ENCODE results near the gene KIAA0930. TPM values are rescaled to one million over a fixed set of nuclear protein-coding genes. Genes with fewer than 3 reads are reported as not detected.
A peak's percentile ranks its signal among the peaks of the same experiment; 100 is the strongest.

Gene KIAA0930
- total RNA-seq, 1 donor from 2014 or later, result 42.5 TPM

DNA sequence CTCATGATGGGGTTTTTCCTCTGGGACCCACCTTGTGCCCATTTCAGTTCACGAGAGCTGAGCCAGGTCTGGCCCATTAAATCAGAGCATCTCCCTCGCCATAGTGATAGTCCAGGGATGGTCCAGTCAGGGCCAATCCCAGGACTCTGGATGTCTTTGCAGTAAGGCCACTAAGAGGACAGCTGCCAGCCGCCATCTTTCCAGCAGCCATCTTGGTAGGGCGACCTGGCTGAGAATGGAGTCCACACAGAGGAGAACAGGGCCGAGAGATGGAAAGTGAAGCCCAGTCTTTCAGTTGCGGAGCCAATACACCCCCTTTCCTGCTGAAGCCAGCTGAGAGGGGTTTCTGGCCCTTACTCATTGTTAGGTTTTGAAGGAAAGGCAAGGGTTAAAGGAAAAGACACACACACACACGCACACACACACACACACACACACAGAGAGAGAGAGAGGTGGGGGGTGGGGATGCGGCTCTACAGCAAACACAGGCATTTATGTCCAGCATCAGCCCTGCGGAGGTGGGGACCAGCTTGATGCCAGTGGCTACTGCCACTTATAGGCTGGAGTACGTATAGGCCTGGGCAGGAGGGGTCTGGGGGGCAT lies 12.4 kb upstream of the KIAA0930 start:
- Histone ChIP-seq H3K36me3 (no peaks in the 10 kb centered on the region), H3K9me3 (no peaks in the 10 kb centered on the region), H3K27me3 (no peaks in the 10 kb centered on the region), H3K27ac (no peak overlapping the region), H3K4me3 (no peak overlapping the region), H3K4me1 (no peaks in the 10 kb centered on the region)
- no peak for TF ChIP-seq POLR2A (IDR thresholded peaks at IDR 0.05)
- TF ChIP-seq, protein P1, sequence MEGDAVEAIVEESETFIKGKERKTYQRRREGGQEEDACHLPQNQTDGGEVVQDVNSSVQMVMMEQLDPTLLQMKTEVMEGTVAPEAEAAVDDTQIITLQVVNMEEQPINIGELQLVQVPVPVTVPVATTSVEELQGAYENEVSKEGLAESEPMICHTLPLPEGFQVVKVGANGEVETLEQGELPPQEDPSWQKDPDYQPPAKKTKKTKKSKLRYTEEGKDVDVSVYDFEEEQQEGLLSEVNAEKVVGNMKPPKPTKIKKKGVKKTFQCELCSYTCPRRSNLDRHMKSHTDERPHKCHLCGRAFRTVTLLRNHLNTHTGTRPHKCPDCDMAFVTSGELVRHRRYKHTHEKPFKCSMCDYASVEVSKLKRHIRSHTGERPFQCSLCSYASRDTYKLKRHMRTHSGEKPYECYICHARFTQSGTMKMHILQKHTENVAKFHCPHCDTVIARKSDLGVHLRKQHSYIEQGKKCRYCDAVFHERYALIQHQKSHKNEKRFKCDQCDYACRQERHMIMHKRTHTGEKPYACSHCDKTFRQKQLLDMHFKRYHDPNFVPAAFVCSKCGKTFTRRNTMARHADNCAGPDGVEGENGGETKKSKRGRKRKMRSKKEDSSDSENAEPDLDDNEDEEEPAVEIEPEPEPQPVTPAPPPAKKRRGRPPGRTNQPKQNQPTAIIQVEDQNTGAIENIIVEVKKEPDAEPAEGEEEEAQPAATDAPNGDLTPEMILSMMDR (IDR thresholded peaks at IDR 0.05), result no peak
- no peak for TF ChIP-seq POLR2AphosphoS5 (IDR thresholded peaks at IDR 0.05; ENCODE audit: insufficient read depth in 1 of 2, low read depth in 1 of 2)
- no peak for DNase-seq (ENCODE audit: extremely low spot score in 2 of 2)
- intact Hi-C loops (cut with DNase I), result no loop called here

DNA sequence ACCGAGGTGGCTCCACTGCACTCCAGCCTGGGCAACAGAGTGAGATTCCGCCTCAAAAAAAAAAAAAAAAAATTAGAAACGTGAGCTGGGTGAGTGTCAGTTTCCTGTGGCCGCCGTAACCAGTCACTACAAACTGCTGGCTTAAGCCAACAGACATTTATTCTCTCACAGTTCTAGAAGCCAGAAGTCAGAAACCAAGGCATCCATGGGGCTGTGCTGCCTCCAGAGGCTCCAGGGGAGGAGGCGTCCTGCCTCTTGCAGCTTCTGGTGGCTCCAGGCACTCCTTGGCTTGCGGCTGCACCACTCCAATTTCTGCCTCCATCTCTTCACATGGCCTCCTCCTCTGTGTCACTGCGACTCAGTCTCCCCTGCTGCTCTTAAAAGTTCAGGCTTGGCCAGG lies 11.1 kb upstream of the KIAA0930 start:
- Histone ChIP-seq H3K27me3 (no peaks in the 10 kb centered on the region), H3K27ac (no peak overlapping the region), H3K9me3 (no peaks in the 10 kb centered on the region), H3K4me1 (peaks cover under 1% of the 10 kb centered on the region), H3K36me3 (no peaks in the 10 kb centered on the region), H3K4me3 (no peak overlapping the region)
- intact Hi-C loops (cut with DNase I), result no loop called here
- TF ChIP-seq POLR2A (IDR thresholded peaks at IDR 0.05) (no peak), POLR2AphosphoS5 (IDR thresholded peaks at IDR 0.05; ENCODE audit: insufficient read depth in 1 of 2, low read depth in 1 of 2) (no peak)
- TF ChIP-seq, protein P1 (IDR thresholded peaks at IDR 0.05), result no peak
- no peak for DNase-seq (ENCODE audit: extremely low spot score in 2 of 2)

DNA sequence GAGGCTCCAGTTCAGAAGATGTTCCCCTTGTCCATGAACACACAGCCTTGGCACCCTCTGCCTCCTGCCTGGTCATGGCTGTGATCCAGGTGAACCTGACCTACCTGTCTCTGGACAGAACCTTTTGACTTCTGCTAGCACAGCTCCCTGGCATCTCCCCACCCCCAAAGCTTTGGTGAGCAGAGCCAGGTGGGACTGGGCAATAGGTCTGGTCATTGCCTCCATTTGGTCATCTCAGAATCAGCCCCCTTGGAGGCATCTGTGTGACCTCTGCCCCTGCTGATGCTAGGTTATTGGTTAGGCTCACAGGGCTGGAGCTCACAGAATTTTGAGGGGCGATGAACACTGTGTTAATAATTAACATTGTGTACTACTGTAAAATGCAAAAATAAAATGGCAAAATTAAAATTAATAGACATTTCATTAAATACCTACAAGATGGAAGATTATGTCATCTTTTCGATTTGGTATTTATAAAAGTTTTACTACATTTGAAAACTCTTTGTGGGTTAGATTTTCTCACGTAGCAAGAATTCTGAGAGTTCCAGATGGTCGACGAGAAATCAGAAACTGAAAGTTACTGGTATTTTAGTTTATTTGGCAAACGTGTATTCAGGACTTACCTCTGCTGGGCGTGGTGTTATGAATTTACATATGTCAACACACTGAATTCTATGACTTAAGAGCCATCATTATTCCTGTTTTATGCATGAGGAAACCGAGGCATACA lies 8.3 kb upstream of the KIAA0930 start:
- no peak overlapping the region for H3K4me3 ChIP-seq
- peaks cover 11% of the 10 kb centered on the region for H3K4me1 ChIP-seq
- intact Hi-C loops (cut with DNase I), result no loop called here
- TF ChIP-seq, protein P1 (IDR thresholded peaks at IDR 0.05), result no peak
- H3K27ac ChIP-seq, result no peak overlapping the region
- H3K27me3 ChIP-seq, result no peaks in the 10 kb centered on the region
- no peaks in the 10 kb centered on the region for H3K36me3 ChIP-seq
- DNase-seq (ENCODE audit: extremely low spot score in 2 of 2), result no peak
- H3K9me3 ChIP-seq, result no peaks in the 10 kb centered on the region

DNA sequence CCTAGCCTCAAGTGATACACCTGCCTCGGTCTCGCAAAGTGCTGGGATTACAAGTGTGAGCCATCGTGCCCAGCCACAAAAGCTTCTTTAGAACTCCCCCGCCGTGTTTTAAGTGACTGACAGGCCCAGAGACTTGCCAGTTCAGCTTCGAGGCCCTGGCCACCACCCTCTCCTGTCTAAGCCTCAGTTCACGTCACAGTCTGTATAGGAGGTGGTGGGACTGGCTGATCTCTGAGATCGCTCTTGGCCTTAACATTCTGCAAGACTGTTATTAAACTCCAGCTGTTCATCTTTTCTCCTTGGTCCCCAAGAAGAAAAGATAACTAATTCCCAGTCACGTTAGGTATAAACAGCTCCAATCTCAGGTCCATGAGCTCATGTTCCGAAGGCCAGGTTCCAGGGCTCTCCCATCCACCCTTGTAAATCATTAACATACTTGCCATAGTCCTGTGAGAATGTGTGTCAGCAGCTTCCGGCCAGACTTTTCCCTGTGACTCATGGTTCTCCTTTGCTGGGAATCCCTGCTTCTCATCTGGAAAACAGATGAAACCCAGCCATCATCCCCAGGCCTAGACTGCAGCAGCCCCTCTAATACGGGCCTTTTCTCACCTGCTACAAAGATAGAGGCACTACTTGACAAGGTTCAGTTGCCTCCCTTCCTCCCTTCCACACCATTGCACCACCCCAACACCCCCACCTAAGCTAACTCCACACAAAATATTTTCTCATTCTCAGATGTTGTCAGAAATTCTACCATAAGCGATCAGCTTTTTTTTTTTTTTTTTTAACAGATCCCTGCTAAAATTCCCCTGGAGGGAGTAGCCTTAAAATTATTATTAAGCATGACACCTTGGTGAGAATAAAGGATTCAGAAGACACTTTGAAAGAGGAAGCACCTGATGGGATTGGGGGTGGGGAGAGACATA lies 5.6 kb upstream of the KIAA0930 start:
- intact Hi-C loops (cut with DNase I), result no loop called here
- no peak for TF ChIP-seq POLR2A (IDR thresholded peaks at IDR 0.05)
- TF ChIP-seq POLR2AphosphoS5 (IDR thresholded peaks at IDR 0.05; ENCODE audit: insufficient read depth in 1 of 2, low read depth in 1 of 2), result peak; percentile 25 to 70
- TF ChIP-seq, protein P1 (IDR thresholded peaks at IDR 0.05), result no peak
- H3K27ac ChIP-seq, result peak overlapping the region; percentile 74
- no peaks in the 10 kb centered on the region for H3K36me3 ChIP-seq
- H3K4me3 ChIP-seq, result no peak overlapping the region
- H3K9me3 ChIP-seq, result no peaks in the 10 kb centered on the region
- DNase-seq (ENCODE audit: extremely low spot score in 2 of 2), result peak in 1 of 2 donors; percentile 95
- H3K27me3 ChIP-seq, result no peaks in the 10 kb centered on the region
- H3K4me1 ChIP-seq, result peaks cover 11% of the 10 kb centered on the region
